Panc1 (cell line): ENCODE measurements around the gene CDC42BPA. TPM values are rescaled to one million over a fixed set of nuclear protein-coding genes. Genes with fewer than 3 reads are reported as not detected.

ENCODE experiments used
- ATAC-seq: fragments of 200-7000 bp; cut with Tn5 transposase; 2 replicates; pipeline ENCODE4 v1.9.1; 2020; ENCODE audit warnings: mild to moderate bottlenecking, moderate library complexity
- BruUV-seq: library from RNA; stranded (reverse); fragments of 400-500 nt; replicated peaks from 2 replicates; lab custom pipeline; 2021; lab: Mats Ljungman, UMichigan
- CTCF ChIA-PET: fragments of 300-600 bp; sonication (Branson Sonifier 250); formaldehyde crosslinking; loops from one replicate; lab custom pipeline; 2022; ENCODE audit warnings: antibody characterized with exemption; lab: Charles Lee
- POLR2A ChIA-PET: fragments of 300-600 bp; sonication (Branson Sonifier 250); formaldehyde crosslinking; loops from one replicate; lab custom pipeline; 2022; ENCODE audit warnings: antibody characterized with exemption; lab: Charles Lee
- DNase-seq: peaks from one replicate; pipeline ENCODE4 v3.0.0-alpha.2; 2010; ENCODE audit warnings: low read depth, low spot score
- H3K27ac ChIP-seq: 2 replicates; pipeline ENCODE4 v1.5.1; 2011; ENCODE audit warnings: mild to moderate bottlenecking, low read length, inconsistent platforms
- H3K27me3 ChIP-seq: fragments of 200-500 bp; sonication (Bioruptor generic); 2 replicates; pipeline ENCODE4 v1.6.0; 2014; ENCODE audit warnings: low read length, inconsistent platforms; ENCODE audit not compliant: control insufficient read depth, insufficient read depth
- H3K36me3 ChIP-seq: fragments of 200-500 bp; sonication (Bioruptor generic); 2 replicates; pipeline ENCODE4 v1.5.1; 2014; ENCODE audit warnings: inconsistent platforms, mild to moderate bottlenecking, low read length, moderate library complexity; ENCODE audit not compliant: control insufficient read depth, insufficient read depth
- H3K4me1 ChIP-seq: 2 replicates; pipeline ENCODE4 v1.5.1; 2011; ENCODE audit warnings: inconsistent platforms, mild to moderate bottlenecking, low read length, moderate library complexity; ENCODE audit not compliant: control insufficient read depth, insufficient read depth
- H3K4me3 ChIP-seq, 2 experiments: 2 replicates each; pipeline ENCODE4 v1.5.1; 2011 to 2012; ENCODE audit warnings: low read depth in 2 of 2, low read length in 2 of 2, mild to moderate bottlenecking in 2 of 2, inconsistent platforms in 1 of 2, moderate library complexity in 1 of 2
- H3K9me3 ChIP-seq: fragments of 200-500 bp; sonication (Bioruptor generic); 2 replicates; pipeline ENCODE4 v1.5.1; 2014; ENCODE audit warnings: low read depth, mild to moderate bottlenecking, inconsistent platforms, low read length, moderate library complexity; ENCODE audit not compliant: control insufficient read depth, insufficient read depth
- CTCF ChIP-seq: fragments of 450-650 bp; IDR thresholded peaks from 2 replicates; pipeline ENCODE4 v1.5.1; 2017; ENCODE audit warnings: mild to moderate bottlenecking
- POLR2AphosphoS5 ChIP-seq: IDR thresholded peaks from 2 replicates; pipeline ENCODE4 v1.6.1; 2012; ENCODE audit warnings: mild to moderate bottlenecking, low read depth, low read length, moderate library complexity
- REST ChIP-seq, 2 experiments: IDR thresholded peaks; 2 replicates each; pipeline ENCODE4 v1.6.1; 2011 to 2012; ENCODE audit warnings: low read depth in 2 of 2, control low read depth in 1 of 2, low read length in 1 of 2, mild to moderate bottlenecking in 1 of 2, moderate library complexity in 1 of 2; ENCODE audit not compliant: insufficient read depth in 1 of 2
- SIN3A ChIP-seq: IDR thresholded peaks from 2 replicates; pipeline ENCODE4 v1.6.1; 2012; ENCODE audit warnings: low read depth, mild to moderate bottlenecking, low read length, moderate library complexity, borderline replicate concordance; ENCODE audit not compliant: insufficient read depth
- TCF7L2 ChIP-seq: IDR thresholded peaks from 2 replicates; pipeline ENCODE4 v1.6.1; 2011; ENCODE audit warnings: mild to moderate bottlenecking, low read depth, low read length, inconsistent platforms
- in situ Hi-C: cut with HindIII; loops from 2 replicates; pipeline ENCODE4 v1.10.0; 2016; ENCODE audit warnings: low sequenced_read_pairs, low pct_unique_long_range_greater_than_20kb
- intact Hi-C: fragments of 100-400 bp; cut with micrococcal nuclease; formaldehyde crosslinking; loops from one replicate; pipeline ENCODE4 v1.10.0; 2022; ENCODE audit not compliant: unreplicated experiment
- total RNA-seq: library from RNA; stranded (reverse); gene quantifications from one replicate; pipeline ENCODE4 v1.2.1, GENCODE V29; 2021; ENCODE audit not compliant: unreplicated experiment

The CDC42BPA gene
- total RNA-seq, 1 experiment from 2014 or later = 32.8 TPM

- peaks cover 12% of the 10 kb centered on the region for H3K4me1 ChIP-seq
- H3K4me3 ChIP-seq = peak overlapping the region; percentile 92 to 97
- CTCF ChIA-PET = no interaction called here
- no peak for TF ChIP-seq TCF7L2
- no peak for TF ChIP-seq CTCF
- no peak for TF ChIP-seq POLR2AphosphoS5
- TF ChIP-seq SIN3A = no peak
- no peak for TF ChIP-seq REST (IDR thresholded peaks at IDR 0.05; ENCODE audit: insufficient read depth in 1 of 2, low read depth in 2 of 2, low read length in 1 of 2)
- no TSS peak for BruUV-seq
- H3K9me3 ChIP-seq = no peaks in the 10 kb centered on the region
- peak overlapping the region; percentile 90 for H3K27ac ChIP-seq
- in situ Hi-C loops = no loop called here
- POLR2A ChIA-PET = interaction anchor here (0.6 kb wide), 1 partner anchor 1263 kb away, joined by 11 read pairs; no protein-coding TSS in a partner anchor
- no peak for DNase-seq
- intact Hi-C loops = loop anchor here (5.0 kb wide), 2 partner anchors 79 to 121 kb away; no protein-coding TSS in a partner anchor
- H3K36me3 ChIP-seq = no peaks in the 10 kb centered on the region
- ATAC-seq = no peak
- no peaks in the 10 kb centered on the region for H3K27me3 ChIP-seq
Measured at GRCh38 chr1:227316456-227316855, 1.8 kb downstream of the CDC42BPA start.

- TF ChIP-seq TCF7L2 (no peak), CTCF (no peak), POLR2AphosphoS5 (no peak), SIN3A (no peak)
- H3K36me3 ChIP-seq = no peaks in the 10 kb centered on the region
- no peaks in the 10 kb centered on the region for H3K27me3 ChIP-seq
- intact Hi-C loops = loop anchor here (5.0 kb wide), 2 partner anchors 78 to 122 kb away; no protein-coding TSS in a partner anchor
- in situ Hi-C loops = no loop called here
- H3K4me3 ChIP-seq = peak overlapping the region; percentile 92 to 97
- ATAC-seq = no peak
- H3K4me1 ChIP-seq = peaks cover 12% of the 10 kb centered on the region
- H3K27ac ChIP-seq = peak overlapping the region; percentile 90
- DNase-seq = no peak
- ChIA-PET POLR2A (no interaction called here), CTCF (no interaction called here)
- BruUV-seq = no TSS peak
- no peaks in the 10 kb centered on the region for H3K9me3 ChIP-seq
Measured at GRCh38 chr1:227315629-227316346, 2.5 kb downstream of the CDC42BPA start.
